Common myeloid progenitor, CD34-positive (primary cell): ENCODE results near the gene STEAP2.

Experiments used
- CTCF ChIA-PET: fragments of 350-600 bp; sonication (Branson Sonifier 250); formaldehyde crosslinking; loops from one replicate; lab custom pipeline; 2021; ENCODE audit warnings: antibody characterized with exemption; lab: Charles Lee
- POLR2A ChIA-PET: fragments of 350-600 bp; sonication (Branson Sonifier 250); formaldehyde crosslinking; loops from one replicate; lab custom pipeline; 2021; ENCODE audit warnings: antibody characterized with exemption; lab: Charles Lee
- DNase-seq, 3 donors: peaks; one replicate each; pipeline versions ENCODE4 v3.0.0 to v3.0.0-alpha.2; 2013
- H3K27ac ChIP-seq, 2 experiments: 1 replicate in 1 of 2; 2 replicates in 1 of 2; pipeline ENCODE4 v1.7.0; 2013; ENCODE audit warnings: inconsistent platforms in 2 of 2, low read length in 2 of 2, mild to moderate bottlenecking in 2 of 2, low read depth in 1 of 2, moderate library complexity in 1 of 2; ENCODE audit not compliant: severe bottlenecking in 2 of 2, insufficient read depth in 1 of 2, poor library complexity in 1 of 2
- H3K27me3 ChIP-seq, 5 experiments: replicated peaks in 2 of 5; 1 replicate in 3 of 5; 2 replicates in 2 of 5; pipeline versions ENCODE4 v1.6.1 to v1.7.0; 2013; ENCODE audit warnings: low read length in 4 of 5, mild to moderate bottlenecking in 2 of 5, moderate library complexity in 2 of 5, inconsistent platforms in 1 of 5; ENCODE audit not compliant: insufficient read depth in 5 of 5, control insufficient read depth in 4 of 5
- H3K36me3 ChIP-seq, 4 experiments: 1 replicate in 2 of 4; 2 replicates in 2 of 4; pipeline versions ENCODE4 v1.6.1 to v1.7.0; 2013; ENCODE audit warnings: low read length in 3 of 4, control low read depth in 1 of 4, mild to moderate bottlenecking in 1 of 4; ENCODE audit not compliant: control insufficient read depth in 4 of 4, insufficient read depth in 4 of 4
- H3K4me1 ChIP-seq, 4 experiments: 1 replicate in 3 of 4; 2 replicates in 1 of 4; pipeline versions ENCODE4 v1.6.1 to v1.7.1; 2013; ENCODE audit warnings: low read length in 3 of 4, mild to moderate bottlenecking in 3 of 4, control low read depth in 1 of 4, inconsistent platforms in 1 of 4, moderate library complexity in 1 of 4; ENCODE audit not compliant: control insufficient read depth in 4 of 4, insufficient read depth in 4 of 4; ENCODE audit errors: control extremely low read depth in 1 of 4
- H3K4me3 ChIP-seq, 7 experiments: 1 replicate in 4 of 7; 2 replicates in 3 of 7; pipeline versions ENCODE4 v1.5.1 to v1.7.0; 2013; ENCODE audit warnings: mild to moderate bottlenecking in 7 of 7, low read length in 6 of 7, moderate library complexity in 6 of 7, inconsistent platforms in 2 of 7, low read depth in 2 of 7, control low read depth in 1 of 7; ENCODE audit not compliant: insufficient read depth in 4 of 7, control insufficient read depth in 1 of 7; ENCODE audit errors: extremely low read depth in 1 of 7
- H3K9me3 ChIP-seq, 5 experiments: 1 replicate in 4 of 5; 2 replicates in 1 of 5; pipeline versions ENCODE4 v1.6.1 to v1.7.1; 2013; ENCODE audit warnings: low read length in 4 of 5, mild to moderate bottlenecking in 2 of 5, inconsistent platforms in 1 of 5, low read depth in 1 of 5, moderate library complexity in 1 of 5; ENCODE audit not compliant: control insufficient read depth in 4 of 5, insufficient read depth in 2 of 5; ENCODE audit errors: control extremely low read depth in 1 of 5
- WGBS: methylation state at CpG from one replicate; pipeline ENCODE4 v1.1.5; 2013; ENCODE audit not compliant: insufficient coverage; 5-methylcytosine and 5-hydroxymethylcytosine counted together

Gene STEAP2

GRCh38 chr7:90191648-90192047, 19.9 kb upstream of the STEAP2 start:
- Histone ChIP-seq H3K36me3 (no peaks in the 10 kb centered on the region), H3K4me3 (no peak overlapping the region), H3K9me3 (peaks cover 0 to 19% (median 6%) of the 10 kb centered on the region in 5 experiments), H3K27ac (no peak overlapping the region), H3K4me1 (peaks cover 0 to 7% (median 4%) of the 10 kb centered on the region in 4 experiments), H3K27me3 (no peaks in the 10 kb centered on the region)
- ChIA-PET CTCF (interaction anchor here (0.9 to 1.6 kb wide), 2 partner anchors 20 to 37 kb away, joined by 3 read pairs; partner anchors contain the start of gene STEAP2), POLR2A (no interaction called here)
- WGBS = 100% methylated on average over 1 of the region's 1 CpG
- no peak for DNase-seq

- H3K36me3 ChIP-seq = no peaks in the 10 kb centered on the region
- H3K4me1 ChIP-seq = peaks cover 0 to 6% (median 3%) of the 10 kb centered on the region in 4 experiments
- ChIA-PET CTCF (interaction anchor here (0.6 to 2.1 kb wide), 2 partner anchors 18 to 40 kb away, joined by 4 read pairs; partner anchors contain the start of gene STEAP2), POLR2A (no interaction called here)
- H3K9me3 ChIP-seq = peaks cover 0 to 19% (median 6%) of the 10 kb centered on the region in 5 experiments
- no peaks in the 10 kb centered on the region for H3K27me3 ChIP-seq
- DNase-seq = no peak
- WGBS = no CpG with 5 or more reads among the region's 2 CpGs
- H3K27ac ChIP-seq = no peak overlapping the region
- no peak overlapping the region for H3K4me3 ChIP-seq
Observed at GRCh38 chr7:90192876-90193750, 18.4 kb upstream of the STEAP2 start.

DNA sequence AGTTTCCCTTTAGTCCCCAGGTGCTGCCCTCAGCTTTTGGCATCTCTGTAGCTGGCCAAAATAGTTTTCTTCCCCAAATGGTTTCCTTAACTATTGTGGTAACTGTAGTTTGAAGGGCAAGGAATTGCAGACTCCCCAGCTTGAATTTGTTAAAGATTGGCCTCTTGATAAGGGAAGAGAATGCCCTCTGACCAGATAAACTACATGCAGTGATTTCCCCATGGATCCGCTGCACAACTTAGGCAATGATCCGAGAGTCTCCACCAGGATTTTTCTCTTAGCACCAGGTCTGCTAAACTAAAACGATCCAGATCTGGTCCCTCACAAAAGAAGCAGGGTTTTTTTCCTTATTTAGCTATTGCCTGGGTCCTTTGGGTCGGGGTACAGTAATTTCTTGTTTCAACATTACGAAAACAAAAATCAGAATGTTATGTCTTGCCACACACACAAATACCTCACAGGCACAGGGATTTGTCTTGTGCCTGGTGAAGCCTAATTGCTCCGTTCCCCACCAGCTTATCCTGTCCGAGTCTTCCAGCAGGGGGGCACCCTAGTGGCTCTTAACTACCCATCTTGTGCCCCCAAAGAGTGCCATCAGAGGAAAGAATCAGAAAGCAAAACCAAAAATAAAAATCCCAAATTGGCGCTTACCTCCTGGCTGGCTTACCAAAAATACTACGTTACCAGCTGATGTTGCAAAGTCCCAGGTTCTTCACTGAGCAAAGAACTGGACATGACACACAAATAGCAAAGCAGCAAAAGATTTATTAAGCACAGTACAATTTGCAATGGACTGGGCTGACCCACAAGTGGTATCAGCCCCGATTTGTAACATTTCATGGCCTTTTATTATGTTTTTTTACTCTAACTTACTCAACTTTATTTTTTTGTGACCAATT, 16.4 kb upstream of the STEAP2 start:
- Histone ChIP-seq H3K27ac (no peak overlapping the region), H3K36me3 (no peaks in the 10 kb centered on the region), H3K4me1 (no peaks in the 10 kb centered on the region), H3K4me3 (no peak overlapping the region), H3K27me3 (no peaks in the 10 kb centered on the region), H3K9me3 (peaks cover 0 to 19% (median 6%) of the 10 kb centered on the region in 5 experiments)
- ChIA-PET CTCF (interaction anchor here (1.0 to 1.3 kb wide), 2 partner anchors 17 to 48 kb away, joined by 3 read pairs; no protein-coding TSS in a partner anchor), POLR2A (no interaction called here)
- WGBS = 93% methylated on average over 10 of the region's 10 CpGs
- no peak for DNase-seq

DNA sequence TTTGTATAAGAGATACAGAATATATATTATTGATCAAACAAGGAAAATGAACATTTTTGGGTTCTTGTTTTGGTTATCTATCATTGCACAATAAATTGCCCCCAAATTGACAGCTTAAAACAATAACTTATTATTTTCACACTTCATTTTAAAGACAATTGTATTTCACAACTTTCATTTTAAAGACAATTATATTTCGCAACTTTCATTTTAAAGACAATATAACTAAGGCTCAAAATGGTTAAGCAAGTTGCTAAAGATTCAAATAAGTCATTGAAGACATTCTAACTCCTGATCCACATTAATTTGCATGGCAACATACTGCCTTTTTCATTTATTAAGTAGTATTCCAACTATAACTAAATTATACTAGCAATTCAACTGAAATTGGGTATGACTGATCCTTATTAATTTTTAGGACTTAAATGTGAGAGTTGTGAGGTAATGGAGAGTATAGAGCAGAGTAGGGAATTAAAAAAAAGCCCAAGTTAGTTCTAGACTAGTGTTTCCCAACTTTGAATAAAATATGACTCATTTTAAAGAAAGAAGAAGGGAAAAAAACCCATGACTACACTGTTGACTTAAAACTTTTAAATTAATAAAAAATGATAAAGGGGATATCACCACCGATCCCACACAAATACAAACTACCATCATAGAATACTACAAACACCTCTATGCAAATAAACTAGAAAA, 9.9 kb upstream of the STEAP2 start:
- Histone ChIP-seq H3K36me3 (no peaks in the 10 kb centered on the region), H3K27me3 (no peaks in the 10 kb centered on the region), H3K4me1 (no peaks in the 10 kb centered on the region), H3K27ac (no peak overlapping the region), H3K9me3 (no peaks in the 10 kb centered on the region), H3K4me3 (no peak overlapping the region)
- no CpG with 5 or more reads among the region's 2 CpGs for WGBS
- POLR2A ChIA-PET = no interaction called here
- no peak for DNase-seq
- CTCF ChIA-PET = no interaction called here

- ChIA-PET CTCF (no interaction called here), POLR2A (no interaction called here)
- H3K36me3 ChIP-seq = no peaks in the 10 kb centered on the region
- DNase-seq = peak in 1 of 3 donors; percentile 5
- H3K27ac ChIP-seq = no peak overlapping the region
- peaks cover 4 to 14% (median 8%) of the 10 kb centered on the region in 4 experiments for H3K4me1 ChIP-seq
- peaks cover 0 to 1% (median 0%) of the 10 kb centered on the region in 5 experiments for H3K9me3 ChIP-seq
- no peak overlapping the region for H3K4me3 ChIP-seq
- WGBS = no CpG with 5 or more reads among the region's 1 CpG
- H3K27me3 ChIP-seq = peaks cover 3 to 27% (median 17%) of the 10 kb centered on the region in 5 experiments
Observed at GRCh38 chr7:90207956-90208355, 3.6 kb upstream of the STEAP2 start.

DNA sequence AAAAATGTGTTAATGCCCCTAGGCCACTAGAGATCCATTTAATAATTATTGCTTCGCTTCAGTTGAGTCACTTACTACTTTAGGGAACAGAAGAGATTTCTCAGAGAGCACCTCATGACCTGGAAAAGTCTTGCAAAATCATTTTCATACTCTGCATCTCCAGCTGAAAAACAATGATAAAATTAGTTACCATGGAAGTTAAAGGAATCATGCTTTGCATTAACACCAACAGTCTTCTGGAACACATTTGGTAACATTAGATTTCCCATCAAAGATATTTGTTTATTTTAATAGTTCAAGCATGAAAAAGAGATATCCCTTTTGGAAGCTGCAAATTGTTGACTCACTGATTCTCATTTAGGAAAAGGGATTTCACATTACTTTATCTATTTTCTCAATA, 1.8 kb upstream of the STEAP2 start:
- POLR2A ChIA-PET = interaction anchor here (0.6 kb wide), 1 partner anchor 1301 kb away, joined by 3 read pairs; no protein-coding TSS in a partner anchor
- peaks cover 0 to 1% (median 0%) of the 10 kb centered on the region in 5 experiments for H3K9me3 ChIP-seq
- no peak overlapping the region for H3K4me3 ChIP-seq
- WGBS = no CpG with 5 or more reads among the region's 1 CpG
- CTCF ChIA-PET = no interaction called here
- peaks cover 3 to 34% (median 26%) of the 10 kb centered on the region in 5 experiments for H3K27me3 ChIP-seq
- no peak for DNase-seq
- no peaks in the 10 kb centered on the region for H3K36me3 ChIP-seq
- peaks cover 4 to 14% (median 8%) of the 10 kb centered on the region in 4 experiments for H3K4me1 ChIP-seq
- no peak overlapping the region for H3K27ac ChIP-seq
